MCF 10A (cell line): ENCODE measurements around the gene TNFAIP3. TPM values are rescaled to one million over a fixed set of nuclear protein-coding genes. Genes with fewer than 3 reads are reported as not detected.

Source experiments
- BruUV-seq: library from RNA; stranded (reverse); fragments of 400-500 nt; replicated peaks from 2 replicates; lab custom pipeline; 2021; lab: Mats Ljungman, UMichigan
- CTCF ChIA-PET: fragments of 300-600 bp; sonication (Branson Sonifier 250); formaldehyde crosslinking; extraction: SDS; loops from one replicate; lab custom pipeline; 2021; ENCODE audit warnings: antibody characterized with exemption, inconsistent platforms; lab: Yijun Ruan, JAX
- POLR2A ChIA-PET: fragments of 300-600, 350-650 bp; sonication (Branson Sonifier 250); formaldehyde crosslinking; extraction: SDS; loops from one replicate; lab custom pipeline; 2020; ENCODE audit warnings: antibody characterized with exemption, inconsistent platforms; lab: Yijun Ruan, JAX
- DNase-seq: peaks from one replicate; pipeline ENCODE4 v3.0.0-alpha.2; 2018; ENCODE audit not compliant: unreplicated experiment
- H3K27ac Mint-ChIP-seq: one replicate; pipeline ENCODE4 v1.8.0; 2022; ENCODE audit warnings: mild to moderate bottlenecking, low read depth, mixed read lengths; ENCODE audit not compliant: unreplicated experiment
- H3K27me3 Mint-ChIP-seq: one replicate; pipeline ENCODE4 v1.8.0; 2022; ENCODE audit warnings: mixed read lengths; ENCODE audit not compliant: insufficient read depth, unreplicated experiment
- H3K36me3 Mint-ChIP-seq: one replicate; pipeline ENCODE4 v1.8.0; 2022; ENCODE audit warnings: mild to moderate bottlenecking, moderate library complexity, mixed read lengths; ENCODE audit not compliant: insufficient read depth, unreplicated experiment
- H3K4me1 Mint-ChIP-seq: one replicate; pipeline ENCODE4 v1.8.0; 2022; ENCODE audit warnings: mixed read lengths; ENCODE audit not compliant: insufficient read depth, unreplicated experiment
- H3K4me3 Mint-ChIP-seq: one replicate; pipeline ENCODE4 v1.8.0; 2022; ENCODE audit warnings: mild to moderate bottlenecking, moderate library complexity, mixed read lengths; ENCODE audit not compliant: unreplicated experiment
- H3K9me3 Mint-ChIP-seq: one replicate; pipeline ENCODE4 v1.8.0; 2022; ENCODE audit warnings: mixed read lengths; ENCODE audit not compliant: unreplicated experiment
- CTCF ChIP-seq: fragments of 200-600 bp; IDR thresholded peaks from one replicate; pipeline ENCODE4 v1.8.0; 2022; ENCODE audit warnings: antibody characterized with exemption, mild to moderate bottlenecking; ENCODE audit not compliant: unreplicated experiment
- intact Hi-C: fragments of 100-400 bp; cut with micrococcal nuclease; formaldehyde crosslinking; loops from 2 replicates; pipeline ENCODE4 v1.14.1; 2022
- total RNA-seq: library from RNA; stranded (reverse); gene quantifications from 2 replicates; pipeline ENCODE4 v1.2.3, GENCODE V29; 2022

Gene TNFAIP3
- total RNA-seq, 1 experiment from 2014 or later = 52.8 TPM

DNA sequence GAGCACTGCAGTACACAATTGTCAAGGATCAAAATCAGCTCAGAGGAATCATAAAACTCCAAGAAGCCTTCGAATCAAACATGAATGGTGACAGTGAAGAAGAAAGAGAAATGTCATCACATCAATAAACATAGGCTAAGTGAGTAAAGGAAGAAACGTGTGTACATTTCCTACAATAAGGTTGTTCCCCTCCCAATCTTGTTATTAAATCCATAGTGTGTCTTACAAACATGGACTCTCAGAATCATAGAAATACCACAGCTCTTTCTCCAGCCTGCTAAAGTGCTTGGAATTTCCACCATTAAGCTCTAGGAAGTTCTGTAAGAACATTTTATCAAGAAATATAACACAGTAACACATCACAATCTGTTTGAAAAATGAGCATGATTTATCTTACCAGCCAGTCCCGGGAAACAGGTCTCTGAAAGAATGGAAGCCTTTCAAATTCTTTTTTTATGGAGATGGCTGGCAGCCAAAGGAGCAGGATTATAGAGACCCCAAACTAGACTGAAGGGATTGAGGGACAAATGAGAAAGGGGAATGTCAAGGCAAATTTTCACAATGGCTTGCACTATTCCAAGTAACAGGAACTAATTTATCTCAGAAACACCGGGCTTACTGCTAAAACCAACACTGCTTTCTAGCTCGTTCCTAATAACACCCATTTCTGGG is 4.5 kb upstream of the TNFAIP3 start:
- intact Hi-C loops = no loop called here
- ChIA-PET CTCF (interaction anchor here (0.6 to 2.0 kb wide), 9 partner anchors 12 to 651 kb away, joined by 3 to 6 read pairs (median 3); no protein-coding TSS in a partner anchor), POLR2A (interaction anchor here (0.7 to 3.3 kb wide), 10 partner anchors 9 to 154 kb away, joined by 3 to 11 read pairs (median 4); no protein-coding TSS in a partner anchor)
- Mint-ChIP-seq H3K4me1 (peaks cover 27% of the 10 kb centered on the region), H3K27me3 (no peaks in the 10 kb centered on the region), H3K9me3 (no peaks in the 10 kb centered on the region), H3K27ac (no peak overlapping the region), H3K36me3 (no peaks in the 10 kb centered on the region), H3K4me3 (no peak overlapping the region)
- DNase-seq = no peak
- no TSS peak for BruUV-seq
- no peak for TF ChIP-seq CTCF

DNA sequence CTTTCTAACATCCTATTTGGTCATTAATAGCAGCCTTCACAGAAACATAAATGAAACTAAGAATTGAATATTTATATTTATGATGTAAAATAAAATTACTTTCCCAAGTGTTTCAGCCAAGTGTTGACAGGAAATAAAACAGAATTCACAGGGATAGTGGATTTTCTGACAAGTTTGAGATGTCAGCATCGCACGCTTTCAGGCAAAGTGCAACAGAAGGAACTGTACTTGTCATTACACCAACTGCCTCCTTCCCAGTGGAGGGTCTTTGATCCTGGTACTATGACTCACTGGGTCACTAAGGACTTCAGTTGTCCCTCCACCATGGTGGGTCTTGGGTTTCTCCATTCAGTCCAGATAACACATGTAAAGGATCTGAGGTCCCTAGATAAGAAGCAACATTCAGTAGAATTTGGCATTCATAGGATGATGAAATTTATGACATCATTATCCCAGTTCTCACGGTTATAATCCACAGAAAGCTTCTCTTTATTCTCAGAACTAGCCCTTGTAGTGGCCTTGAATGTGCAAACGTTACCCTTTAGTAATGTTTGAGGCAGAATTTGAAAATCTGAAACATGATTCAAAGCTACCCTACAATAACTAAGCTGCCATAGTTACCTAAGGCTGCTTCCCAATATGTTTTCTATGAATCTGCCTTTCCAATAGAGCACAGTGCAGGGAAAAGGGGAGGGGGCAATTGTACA is 3.8 kb upstream of the TNFAIP3 start:
- no peak for TF ChIP-seq CTCF
- Mint-ChIP-seq H3K4me1 (peaks cover 27% of the 10 kb centered on the region), H3K36me3 (peaks cover 4% of the 10 kb centered on the region), H3K27me3 (no peaks in the 10 kb centered on the region), H3K4me3 (no peak overlapping the region), H3K9me3 (no peaks in the 10 kb centered on the region), H3K27ac (no peak overlapping the region)
- intact Hi-C loops = no loop called here
- POLR2A ChIA-PET = interaction anchor here (0.6 to 3.3 kb wide), 6 partner anchors 8 to 60 kb away, joined by 3 to 11 read pairs (median 4); no protein-coding TSS in a partner anchor
- BruUV-seq = no TSS peak
- no peak for DNase-seq
- CTCF ChIA-PET = interaction anchor here (0.6 to 1.2 kb wide), 3 partner anchors 64 to 652 kb away, joined by 3 to 6 read pairs (median 3); no protein-coding TSS in a partner anchor

DNA sequence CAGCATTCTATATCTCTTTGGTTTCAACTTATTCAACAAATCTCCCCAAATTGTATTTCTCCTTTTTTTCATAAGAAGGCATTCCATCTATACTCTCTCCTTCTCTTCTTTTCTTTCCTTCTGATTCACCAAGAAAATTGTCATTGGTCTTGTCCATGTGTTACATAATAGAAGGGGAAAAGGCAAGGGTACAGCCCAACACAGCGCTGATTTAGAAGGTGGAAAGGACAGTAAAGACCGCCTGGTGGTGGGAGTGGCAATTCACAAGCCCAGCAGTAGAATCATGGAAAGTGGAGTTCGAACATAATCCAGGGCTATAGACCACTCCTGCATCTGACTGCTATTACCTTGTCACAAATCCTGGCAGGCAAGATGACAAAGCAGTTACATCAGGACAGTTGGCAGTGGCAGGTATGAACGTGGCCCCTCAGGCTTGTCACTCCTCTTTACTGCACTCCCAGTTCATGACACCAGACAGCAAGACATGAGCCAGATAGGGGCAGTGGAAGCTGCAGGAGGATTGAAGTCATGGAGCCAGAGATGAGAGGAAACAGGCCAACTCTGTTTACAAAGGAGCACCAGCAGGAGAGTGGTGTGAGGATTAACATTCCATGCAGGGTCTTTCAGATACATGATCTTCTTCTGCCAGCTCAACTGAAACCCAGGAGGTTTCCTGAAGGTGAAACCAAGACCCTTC is 2.1 kb upstream of the TNFAIP3 start:
- H3K36me3 Mint-ChIP-seq = peaks cover 13% of the 10 kb centered on the region
- H3K4me1 Mint-ChIP-seq = peaks cover 27% of the 10 kb centered on the region
- BruUV-seq = no TSS peak
- H3K27ac Mint-ChIP-seq = no peak overlapping the region
- no peak for TF ChIP-seq CTCF
- DNase-seq = no peak
- H3K9me3 Mint-ChIP-seq = no peaks in the 10 kb centered on the region
- ChIA-PET POLR2A (interaction anchor here (1.0 to 10.3 kb wide), 5 partner anchors 36 to 157 kb away, joined by 3 to 127 read pairs (median 3); no protein-coding TSS in a partner anchor), CTCF (interaction anchor here (0.5 to 2.2 kb wide), 3 partner anchors 12 to 156 kb away, joined by 3 to 12 read pairs (median 3); no protein-coding TSS in a partner anchor)
- intact Hi-C loops = no loop called here
- no peaks in the 10 kb centered on the region for H3K27me3 Mint-ChIP-seq
- H3K4me3 Mint-ChIP-seq = no peak overlapping the region
